Skeletal muscle satellite cell (primary cell): ENCODE measurements around the gene UBN2. TPM values are rescaled to one million over a fixed set of nuclear protein-coding genes. Genes with fewer than 3 reads are reported as not detected.

ENCODE experiments used
- small RNA-seq: library from RNA; depleted of rRNA; stranded (forward); fragments of <200 nt; gene quantifications from one replicate; pipeline ENCODE3, GENCODE V24; 2012

UBN2 gene

Small RNAs within 50 kb of the gene (small RNA-seq; reads per million reads assigned to genes)
- gene AC009220.1 (not detected), gene RNU6-206P (not detected)
